Measurements from ENCODE around the gene ZNF618.
"Not testable (repeated sequence)": the region's sequence is repeated elsewhere in the genome, so short reads cannot be mapped to it uniquely, and the experiment has no call there.

ZNF618 gene

GRCh38 chr9:114034196-114034595 is 158.1 kb downstream of the ZNF618 start:
- in situ Hi-C loops (cut with MboI; ENCODE audit: low sequenced_read_pairs) = no loop called here

- in situ Hi-C loops (cut with MboI; ENCODE audit: low sequenced_read_pairs) = no loop called here
Measured at GRCh38 chr9:114034661-114035062, 158.6 kb downstream of the ZNF618 start.

GRCh38 chr9:114035221-114035844 is 159.2 kb downstream of the ZNF618 start:
- in situ Hi-C loops (cut with MboI; ENCODE audit: low sequenced_read_pairs) = no loop called here

- in situ Hi-C loops (cut with MboI; ENCODE audit: low sequenced_read_pairs) = no loop called here
Measured at GRCh38 chr9:114035845-114036801, 160.0 kb downstream of the ZNF618 start.

GRCh38 chr9:114037249-114037648 is 161.1 kb downstream of the ZNF618 start:
- in situ Hi-C loops (cut with MboI; ENCODE audit: low sequenced_read_pairs) = no loop called here

- in situ Hi-C loops (cut with MboI; ENCODE audit: low sequenced_read_pairs) = no loop called here
Measured at GRCh38 chr9:114037961-114038723, 162.0 kb downstream of the ZNF618 start.

- in situ Hi-C loops (cut with MboI; ENCODE audit: low sequenced_read_pairs) = no loop called here
Measured at GRCh38 chr9:114038724-114039313, 162.7 kb downstream of the ZNF618 start.

- in situ Hi-C loops (cut with MboI; ENCODE audit: low sequenced_read_pairs) = no loop called here
Measured at GRCh38 chr9:114039484-114039883, 163.4 kb downstream of the ZNF618 start.

- in situ Hi-C loops (cut with MboI; ENCODE audit: low sequenced_read_pairs) = not testable (repeated sequence)
Measured at GRCh38 chr9:114043660-114044059, 167.6 kb downstream of the ZNF618 start.

- in situ Hi-C loops (cut with MboI; ENCODE audit: low sequenced_read_pairs) = no loop called here
Measured at GRCh38 chr9:114046237-114046755, 170.2 kb downstream of the ZNF618 start.

- in situ Hi-C loops (cut with MboI; ENCODE audit: low sequenced_read_pairs) = no loop called here
Measured at GRCh38 chr9:114046875-114047274, 170.8 kb downstream of the ZNF618 start.

- in situ Hi-C loops (cut with MboI; ENCODE audit: low sequenced_read_pairs) = no loop called here
Measured at GRCh38 chr9:114047717-114048116, 171.6 kb downstream of the ZNF618 start.

- in situ Hi-C loops (cut with MboI; ENCODE audit: low sequenced_read_pairs) = no loop called here
Measured at GRCh38 chr9:114048533-114049415, 172.7 kb downstream of the ZNF618 start.

- in situ Hi-C loops (cut with MboI; ENCODE audit: low sequenced_read_pairs) = no loop called here
Measured at GRCh38 chr9:114049441-114050225, 173.5 kb downstream of the ZNF618 start.

GRCh38 chr9:114050226-114050568 is 174.1 kb downstream of the ZNF618 start:
- in situ Hi-C loops (cut with MboI; ENCODE audit: low sequenced_read_pairs) = no loop called here

GRCh38 chr9:114050646-114051045 is 174.5 kb downstream of the ZNF618 start:
- in situ Hi-C loops (cut with MboI; ENCODE audit: low sequenced_read_pairs) = no loop called here

- in situ Hi-C loops (cut with MboI; ENCODE audit: low sequenced_read_pairs) = no loop called here
Measured at GRCh38 chr9:114051281-114051680, 175.2 kb downstream of the ZNF618 start.

- in situ Hi-C loops (cut with MboI; ENCODE audit: low sequenced_read_pairs) = no loop called here
Measured at GRCh38 chr9:114051706-114052105, 175.6 kb downstream of the ZNF618 start.
